Thyroid gland (tissue), 4 donors: ENCODE results near the gene POMZP3.
"Not testable (repeated sequence)": the region's sequence is repeated elsewhere in the genome, so short reads cannot be mapped to it uniquely, and the experiment has no call there.

ENCODE experiments used
- CTCF ChIP-seq, 6 experiments: fragments of 200-600 bp in 3 of 6; fragments of 450-650 bp in 3 of 6; sonication (generic) in 3 of 6; IDR thresholded peaks; one replicate each; pipeline ENCODE4 v1.5.1; 2016 to 2019; ENCODE audit warnings: antibody characterized with exemption in 6 of 6, mild to moderate bottlenecking in 2 of 6, inconsistent platforms in 1 of 6, moderate library complexity in 1 of 6
- POLR2A ChIP-seq, 2 donors: fragments of 450-650 bp; IDR thresholded peaks; one replicate each; pipeline ENCODE4 v1.6.1; 2017; ENCODE audit warnings: antibody characterized with exemption in 2 of 2, mild to moderate bottlenecking in 2 of 2, moderate library complexity in 1 of 2

GRCh38 chr7:76600650-76601049 is 26.4 kb downstream of the POMZP3 start:
- TF ChIP-seq CTCF, POLR2A (IDR thresholded peaks at IDR 0.05): not testable (repeated sequence)
